Lung (tissue), 12 donors: Measurements from ENCODE around the gene TAC4. TPM values are rescaled to one million over a fixed set of nuclear protein-coding genes. Genes with fewer than 3 reads are reported as not detected.

Source experiments
- ATAC-seq: fragments of 200-7000 bp; cut with Tn5 transposase; one replicate; pipeline ENCODE4 v1.9.1; 2020; ENCODE audit warnings: moderate number of reproducible peaks; ENCODE audit not compliant: insufficient read depth, low FRiP score
- DNase-seq, 3 donors: peaks; one replicate each; pipeline ENCODE4 v3.0.0-alpha.2; 2013 to 2017
- H3K27ac ChIP-seq, 2 donors: one replicate each; pipeline ENCODE4 v1.5.1; 2013; ENCODE audit warnings: mild to moderate bottlenecking in 2 of 2, moderate library complexity in 2 of 2, control low read depth in 1 of 2, inconsistent platforms in 1 of 2, low read depth in 1 of 2, low read length in 1 of 2
- H3K27me3 ChIP-seq, 3 donors: one replicate each; pipeline ENCODE4 v1.5.1; 2013; ENCODE audit warnings: low read length in 2 of 3; ENCODE audit not compliant: control insufficient read depth in 3 of 3, insufficient read depth in 3 of 3
- H3K36me3 ChIP-seq, 4 donors: one replicate each; pipeline ENCODE4 v1.5.1; 2013; ENCODE audit warnings: low read length in 4 of 4, mild to moderate bottlenecking in 1 of 4, moderate library complexity in 1 of 4; ENCODE audit not compliant: control insufficient read depth in 4 of 4, insufficient read depth in 4 of 4
- H3K4me1 ChIP-seq, 5 donors: one replicate each; pipeline ENCODE4 v1.5.1; 2013; ENCODE audit warnings: low read length in 5 of 5, mild to moderate bottlenecking in 2 of 5, moderate library complexity in 1 of 5; ENCODE audit not compliant: control insufficient read depth in 5 of 5, insufficient read depth in 5 of 5
- H3K4me3 ChIP-seq: one replicate; pipeline ENCODE4 v1.5.1; 2013; ENCODE audit warnings: mild to moderate bottlenecking, control low read depth, moderate library complexity
- H3K9ac ChIP-seq, 2 donors: one replicate each; pipeline ENCODE4 v1.5.1; 2013; ENCODE audit warnings: low read length in 2 of 2, control low read depth in 1 of 2; ENCODE audit not compliant: insufficient read depth in 1 of 2
- H3K9me3 ChIP-seq, 4 donors: one replicate each; pipeline ENCODE4 v1.5.1; 2013; ENCODE audit warnings: low read length in 3 of 4, mild to moderate bottlenecking in 1 of 4, moderate library complexity in 1 of 4; ENCODE audit not compliant: control insufficient read depth in 4 of 4, insufficient read depth in 3 of 4
- CTCF ChIP-seq: IDR thresholded peaks from 2 replicates; pipeline ENCODE4 v1.5.1; 2012; ENCODE audit warnings: mild to moderate bottlenecking; ENCODE audit errors: control extremely low read depth, extremely low read depth
- WGBS, 2 donors: extraction: QIAGEN DNeasy Blood & Tissue Kit; methylation state at CpG; one replicate each; pipeline ENCODE4 v1.1.7; 2013; 5-methylcytosine and 5-hydroxymethylcytosine counted together
- polyA plus RNA-seq, 2 donors: library from polyadenylated mRNA; stranded (reverse); fragments of 200-250 nt; gene quantifications; one replicate each; pipeline ENCODE4 v1.2.1, GENCODE V29; 2013
- total RNA-seq, 2 donors: library from RNA; depleted of rRNA in 1 of 2; stranded (reverse); fragments of >200 nt in 1 of 2; gene quantifications; one replicate each; pipeline ENCODE4 v1.2.1, GENCODE V29; 2014 to 2021
- donor health status: control.
- donor health status: control.
- donor health status: Bipolar disorder and iron deficiency.
- donor health status: healthy.
- donor health status: DM: yes; HTN: yes; CAD: no.

The TAC4 gene
- total and polyA plus RNA-seq, 4 donors = not detected

- no peak for DNase-seq
- H3K4me1 ChIP-seq = peaks cover 0 to 2% (median 0%) of the 10 kb centered on the region in 5 donors
- H3K9me3 ChIP-seq = no peaks in the 10 kb centered on the region
- no peak overlapping the region for H3K27ac ChIP-seq
- H3K9ac ChIP-seq = no peak overlapping the region
- no peak overlapping the region for H3K4me3 ChIP-seq
- WGBS, 2 donors = 65 to 67% methylated on average over 2 of the region's 2 CpGs
- peaks cover 21 to 33% (median 26%) of the 10 kb centered on the region in 4 donors for H3K36me3 ChIP-seq
- H3K27me3 ChIP-seq = no peaks in the 10 kb centered on the region
- no peak for ATAC-seq
- no peak for TF ChIP-seq CTCF
Measured at GRCh38 chr17:49798738-49799137, 49.1 kb downstream of the TAC4 start.

GRCh38 chr17:49798182-49798581 lies 49.7 kb downstream of the TAC4 start:
- no peak for ATAC-seq
- TF ChIP-seq CTCF = no peak
- peaks cover 21 to 35% (median 28%) of the 10 kb centered on the region in 4 donors for H3K36me3 ChIP-seq

GRCh38 chr17:49795372-49795771 lies 52.5 kb downstream of the TAC4 start:
- H3K27me3 ChIP-seq = no peaks in the 10 kb centered on the region
- no peaks in the 10 kb centered on the region for H3K9me3 ChIP-seq
- WGBS, 2 donors = 80 to 84% methylated on average over 5 of the region's 5 CpGs
- H3K36me3 ChIP-seq = peaks cover 28 to 37% (median 31%) of the 10 kb centered on the region in 4 donors
- DNase-seq = no peak
- H3K4me1 ChIP-seq = peaks cover 0 to 2% (median 0%) of the 10 kb centered on the region in 5 donors
- TF ChIP-seq CTCF = no peak
- no peak overlapping the region for H3K27ac ChIP-seq
- no peak overlapping the region for H3K9ac ChIP-seq
- no peak overlapping the region for H3K4me3 ChIP-seq
- no peak for ATAC-seq

More at GRCh38 chr17:49798182-49798581, 49.7 kb downstream of the TAC4 start:
- no peaks in the 10 kb centered on the region for H3K27me3 ChIP-seq
- H3K9me3 ChIP-seq = no peaks in the 10 kb centered on the region
- WGBS, 2 donors = 94 to 96% methylated on average over 8 of the region's 8 CpGs
- H3K27ac ChIP-seq = no peak overlapping the region
- peaks cover 0 to 2% (median 0%) of the 10 kb centered on the region in 5 donors for H3K4me1 ChIP-seq
- DNase-seq = no peak
- no peak overlapping the region for H3K9ac ChIP-seq
- H3K4me3 ChIP-seq = no peak overlapping the region

GRCh38 chr17:49793309-49793708 lies 54.6 kb downstream of the TAC4 start:
- no peak for TF ChIP-seq CTCF
- H3K4me3 ChIP-seq = no peak overlapping the region
- no peak overlapping the region for H3K9ac ChIP-seq
- H3K27me3 ChIP-seq = no peaks in the 10 kb centered on the region
- 96% methylated on average over 3 of the region's 3 CpGs for WGBS, 2 donors
- no peaks in the 10 kb centered on the region for H3K9me3 ChIP-seq
- H3K4me1 ChIP-seq = peaks cover 0 to 12% (median 3%) of the 10 kb centered on the region in 5 donors
- no peak overlapping the region for H3K27ac ChIP-seq
- peaks cover 18 to 30% (median 24%) of the 10 kb centered on the region in 4 donors for H3K36me3 ChIP-seq
- no peak for ATAC-seq
- DNase-seq = no peak
